Epithelial cell of esophagus (primary cell): Measurements from ENCODE around the gene RERG.

Experiments used
- DNase-seq: peaks from one replicate; pipeline ENCODE4 v3.0.0; 2010; ENCODE audit warnings: low read depth
- H3K4me3 ChIP-seq: 2 replicates; pipeline ENCODE4 v1.5.1; 2011; ENCODE audit warnings: mild to moderate bottlenecking, low read length, control low read depth
- CTCF ChIP-seq: IDR thresholded peaks from 2 replicates; pipeline ENCODE4 v1.5.1; 2011; ENCODE audit warnings: low read depth, mild to moderate bottlenecking, low read length, control low read depth, inconsistent platforms; ENCODE audit not compliant: insufficient read depth; ENCODE audit errors: missing control alignments

RERG gene

GRCh38 chr12:15154103-15154502 lies 67.1 kb downstream of the RERG start:
- TF ChIP-seq CTCF: no peak
- no peak for DNase-seq
- H3K4me3 ChIP-seq: no peak overlapping the region

GRCh38 chr12:15152868-15153267 lies 68.3 kb downstream of the RERG start:
- TF ChIP-seq CTCF: no peak
- peak; percentile 84 for DNase-seq
- no peak overlapping the region for H3K4me3 ChIP-seq

- no peak overlapping the region for H3K4me3 ChIP-seq
- TF ChIP-seq CTCF: peak; percentile 39
- peak; percentile 19 for DNase-seq
These were observed 68.8 kb downstream of the RERG start for GRCh38 chr12:15152456-15152855.

- H3K4me3 ChIP-seq: no peak overlapping the region
- peak; percentile 49 for DNase-seq
- peak; percentile 51 for TF ChIP-seq CTCF
These were observed 69.8 kb downstream of the RERG start for GRCh38 chr12:15151161-15152091.

- TF ChIP-seq CTCF: no peak
- no peak overlapping the region for H3K4me3 ChIP-seq
- DNase-seq: peak; percentile 22
These were observed 74.6 kb downstream of the RERG start for GRCh38 chr12:15146585-15146984.

GRCh38 chr12:15143467-15143866 lies 77.8 kb downstream of the RERG start:
- DNase-seq: no peak
- TF ChIP-seq CTCF: no peak
- no peak overlapping the region for H3K4me3 ChIP-seq

GRCh38 chr12:15142711-15143110 lies 78.5 kb downstream of the RERG start:
- DNase-seq: no peak
- TF ChIP-seq CTCF: no peak

More at GRCh38 chr12:15142711-15143110, 78.5 kb downstream of the RERG start:
- H3K4me3 ChIP-seq: no peak overlapping the region
